Psoas muscle (tissue), 8 donors: ENCODE data around the gene AGXT2. TPM values are rescaled to one million over a fixed set of nuclear protein-coding genes. Genes with fewer than 3 reads are reported as not detected.

Source experiments
- ATAC-seq, 4 donors: fragments of 200-7000 bp; cut with Tn5 transposase; one replicate each; pipeline ENCODE4 v1.9.1; 2020; ENCODE audit warnings: moderate library complexity in 3 of 4, mild to moderate bottlenecking in 2 of 4
- DNase-seq, 2 donors: peaks; one replicate each; pipeline ENCODE4 v3.0.0-alpha.2; 2020
- H3K27ac ChIP-seq: fragments of 200-600 bp; one replicate; pipeline ENCODE4 v1.8.0; 2022
- H3K27me3 ChIP-seq, 3 donors: fragments of 200-600 bp in 1 of 3; one replicate each; pipeline versions ENCODE4 v1.6.1 to v1.8.0; 2013 to 2022; ENCODE audit warnings: low read length in 2 of 3, mild to moderate bottlenecking in 2 of 3, moderate library complexity in 1 of 3; ENCODE audit not compliant: insufficient read depth in 3 of 3
- H3K36me3 ChIP-seq, 2 donors: fragments of 200-600 bp in 1 of 2; one replicate each; pipeline versions ENCODE4 v1.6.1 to v1.8.0; 2013 to 2022; ENCODE audit warnings: low read depth in 1 of 2, mild to moderate bottlenecking in 1 of 2, moderate library complexity in 1 of 2; ENCODE audit not compliant: insufficient read depth in 1 of 2
- H3K4me1 ChIP-seq: fragments of 200-600 bp; one replicate; pipeline ENCODE4 v1.8.0; 2022
- H3K4me3 ChIP-seq: fragments of 200-600 bp; one replicate; pipeline ENCODE4 v1.8.0; 2022; ENCODE audit warnings: mild to moderate bottlenecking
- H3K9me3 ChIP-seq: fragments of 200-600 bp; one replicate; pipeline ENCODE4 v1.8.0; 2022
- WGBS, 3 donors: extraction: QIAGEN DNeasy Blood & Tissue Kit; methylation state at CpG; one replicate each; pipeline versions ENCODE4 v1.1.6 to v1.1.7; 2013; 5-methylcytosine and 5-hydroxymethylcytosine counted together
- intact Hi-C, 2 donors: fragments of 100-400 bp; cut with DNase I; formaldehyde crosslinking; loops; one replicate each; pipeline versions ENCODE4 v1.11.0 to v1.14.2; 2022
- long read RNA-seq, 2 donors: library from polyadenylated mRNA; unstranded; transcript quantifications; one replicate each; pipeline ENCODE4 v2.0.0, GENCODE V29; 2021
- polyA plus RNA-seq, 3 donors: library from polyadenylated mRNA; stranded (reverse); fragments of 200-250 nt; gene quantifications; one replicate each; pipeline ENCODE4 v1.2.3, GENCODE V29; 2013
- total RNA-seq, 4 donors: library from RNA; stranded (reverse); fragmentation: NEBNext Ultra II Directional in 2 of 4; extraction: Animal tissue kit (Norgen Biotek cat#: 25700) in 2 of 4; gene quantifications; one replicate each; pipeline versions ENCODE4 v1.2.1 to v1.2.4, GENCODE V29; 2021 to 2023
- TF ChIP-seq, protein P1 (sequence below): fragments of 200-600 bp; IDR thresholded peaks from one replicate; pipeline ENCODE4 v1.8.0; 2022; ENCODE audit warnings: antibody characterized with exemption
- donor health status: healthy with polysubstance abuse.
- donor health status: DM: no; HTN: no; CAD: no; lungs with moderate emphysema.
- donor health status: Bipolar disorder and iron deficiency.
- donor health status: healthy.
- donor health status: DM: yes; HTN: yes; CAD: no.
- donor health status: DM: no; HTN: no; CAD: no.
- donor health status: DM: no; HTN: no; CAD: no.
- donor health status: DM: yes; HTN: yes; CAD: no.

AGXT2 gene, protein sequence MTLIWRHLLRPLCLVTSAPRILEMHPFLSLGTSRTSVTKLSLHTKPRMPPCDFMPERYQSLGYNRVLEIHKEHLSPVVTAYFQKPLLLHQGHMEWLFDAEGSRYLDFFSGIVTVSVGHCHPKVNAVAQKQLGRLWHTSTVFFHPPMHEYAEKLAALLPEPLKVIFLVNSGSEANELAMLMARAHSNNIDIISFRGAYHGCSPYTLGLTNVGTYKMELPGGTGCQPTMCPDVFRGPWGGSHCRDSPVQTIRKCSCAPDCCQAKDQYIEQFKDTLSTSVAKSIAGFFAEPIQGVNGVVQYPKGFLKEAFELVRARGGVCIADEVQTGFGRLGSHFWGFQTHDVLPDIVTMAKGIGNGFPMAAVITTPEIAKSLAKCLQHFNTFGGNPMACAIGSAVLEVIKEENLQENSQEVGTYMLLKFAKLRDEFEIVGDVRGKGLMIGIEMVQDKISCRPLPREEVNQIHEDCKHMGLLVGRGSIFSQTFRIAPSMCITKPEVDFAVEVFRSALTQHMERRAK
- total RNA-seq (not detected), polyA plus RNA-seq (not detected)
- long read RNA-seq, donor 1: 0 reads
- long read RNA-seq, donor 2: 0 reads

DNA sequence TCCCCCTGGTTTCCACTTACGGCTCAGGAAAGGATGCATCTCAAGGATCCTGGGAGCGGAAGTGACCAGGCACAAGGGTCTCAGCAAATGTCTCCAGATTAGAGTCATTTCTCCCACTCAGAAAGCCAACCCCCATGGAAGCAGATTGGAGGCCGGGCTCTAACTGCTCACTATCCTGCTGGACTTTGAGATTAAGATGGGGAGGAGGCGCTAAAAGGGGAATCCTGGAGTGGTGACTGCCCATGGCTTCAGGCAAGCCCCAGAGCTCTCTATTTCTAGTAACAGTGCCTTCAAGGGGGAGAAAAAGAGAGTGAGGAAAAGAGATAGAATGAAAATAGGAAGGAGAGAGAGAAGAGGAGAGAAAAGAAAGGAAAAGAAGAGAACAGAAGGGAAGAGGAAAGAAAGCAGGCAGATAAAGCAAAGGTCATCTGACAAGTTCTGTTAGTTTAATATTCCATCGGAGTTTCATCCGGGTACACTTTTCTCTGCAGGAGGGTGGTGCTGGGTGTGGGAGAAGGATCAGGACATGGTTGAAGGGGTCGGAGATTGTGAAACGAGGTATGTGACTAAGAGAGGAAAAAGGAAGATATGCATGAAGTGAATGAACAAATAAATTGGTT lies at the start of gene AGXT2:
TSS of gene AGXT2 (minus strand) at position 165 of the 620 bp plus-strand sequence. CDS start at position 108, 57 bp downstream.
- WGBS, 3 donors: 80 to 89% (median 81%) methylated on average over 8 of the region's 8 CpGs
- TF ChIP-seq, protein P1, sequence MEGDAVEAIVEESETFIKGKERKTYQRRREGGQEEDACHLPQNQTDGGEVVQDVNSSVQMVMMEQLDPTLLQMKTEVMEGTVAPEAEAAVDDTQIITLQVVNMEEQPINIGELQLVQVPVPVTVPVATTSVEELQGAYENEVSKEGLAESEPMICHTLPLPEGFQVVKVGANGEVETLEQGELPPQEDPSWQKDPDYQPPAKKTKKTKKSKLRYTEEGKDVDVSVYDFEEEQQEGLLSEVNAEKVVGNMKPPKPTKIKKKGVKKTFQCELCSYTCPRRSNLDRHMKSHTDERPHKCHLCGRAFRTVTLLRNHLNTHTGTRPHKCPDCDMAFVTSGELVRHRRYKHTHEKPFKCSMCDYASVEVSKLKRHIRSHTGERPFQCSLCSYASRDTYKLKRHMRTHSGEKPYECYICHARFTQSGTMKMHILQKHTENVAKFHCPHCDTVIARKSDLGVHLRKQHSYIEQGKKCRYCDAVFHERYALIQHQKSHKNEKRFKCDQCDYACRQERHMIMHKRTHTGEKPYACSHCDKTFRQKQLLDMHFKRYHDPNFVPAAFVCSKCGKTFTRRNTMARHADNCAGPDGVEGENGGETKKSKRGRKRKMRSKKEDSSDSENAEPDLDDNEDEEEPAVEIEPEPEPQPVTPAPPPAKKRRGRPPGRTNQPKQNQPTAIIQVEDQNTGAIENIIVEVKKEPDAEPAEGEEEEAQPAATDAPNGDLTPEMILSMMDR: no peak
- no peak for DNase-seq
- H3K4me3 ChIP-seq: no peak within 1 kb of the TSS
- H3K27me3 ChIP-seq: no peaks in the 10 kb centered on the region
- ATAC-seq: no peak
- H3K4me1 ChIP-seq: no peaks in the 10 kb centered on the region
- intact Hi-C loops: no loop called here
- no peaks in the 10 kb centered on the region for H3K36me3 ChIP-seq
- no peak within 1 kb of the TSS for H3K27ac ChIP-seq
- no peaks in the 10 kb centered on the region for H3K9me3 ChIP-seq

GRCh38 chr5:35096932-35097331 lies 49.2 kb upstream of the AGXT2 start:
- TF ChIP-seq, protein P1: no peak
- Histone ChIP-seq H3K27me3 (no peaks in the 10 kb centered on the region), H3K9me3 (no peaks in the 10 kb centered on the region), H3K4me1 (no peaks in the 10 kb centered on the region), H3K27ac (no peak overlapping the region), H3K36me3 (no peaks in the 10 kb centered on the region), H3K4me3 (no peak overlapping the region)
- ATAC-seq (no peak), DNase-seq (no peak)
- intact Hi-C loops: no loop called here
- 83 to 85% (median 83%) methylated on average over 1 of the region's 1 CpG for WGBS, 3 donors

DNA sequence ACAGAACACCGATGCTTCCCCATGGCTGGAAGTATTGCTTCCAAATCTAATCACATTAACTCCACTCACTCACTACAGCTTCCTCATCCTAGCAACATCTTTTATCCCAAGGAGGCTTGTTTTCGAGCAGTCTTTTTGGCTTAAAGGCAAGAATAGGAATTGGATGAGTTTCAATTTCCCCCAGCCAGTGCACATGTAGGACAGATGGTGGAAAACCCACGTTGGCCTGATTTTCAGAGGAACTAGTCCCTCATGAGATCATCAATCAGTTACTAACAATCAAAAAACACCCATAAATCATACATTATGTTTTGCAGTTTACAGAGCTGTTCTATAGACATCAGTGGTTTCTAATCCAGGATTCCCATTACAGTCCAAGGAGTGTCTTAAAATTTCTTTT lies 48.5 kb upstream of the AGXT2 start:
- 13 to 25% (median 17%) methylated on average over 3 of the region's 3 CpGs for WGBS, 3 donors
- Histone ChIP-seq H3K36me3 (no peaks in the 10 kb centered on the region), H3K4me1 (no peaks in the 10 kb centered on the region), H3K9me3 (no peaks in the 10 kb centered on the region), H3K27me3 (no peaks in the 10 kb centered on the region), H3K4me3 (no peak overlapping the region), H3K27ac (no peak overlapping the region)
- intact Hi-C loops: no loop called here
- no peak for DNase-seq
- TF ChIP-seq, protein P1: no peak
- ATAC-seq: no peak

GRCh38 chr5:35095366-35095765 lies 47.6 kb upstream of the AGXT2 start:
- no peak overlapping the region for H3K27ac ChIP-seq
- 67 to 77% (median 70%) methylated on average over 3 of the region's 3 CpGs for WGBS, 3 donors
- H3K4me1 ChIP-seq: no peaks in the 10 kb centered on the region
- H3K27me3 ChIP-seq: no peaks in the 10 kb centered on the region
- H3K4me3 ChIP-seq: no peak overlapping the region
- H3K9me3 ChIP-seq: no peaks in the 10 kb centered on the region
- no peak for ATAC-seq
- no peaks in the 10 kb centered on the region for H3K36me3 ChIP-seq
- DNase-seq: no peak
- intact Hi-C loops: no loop called here
- TF ChIP-seq, protein P1: no peak
